Panc1 (cell line): Measurements from ENCODE around the gene DAPK2. TPM values are rescaled to one million over a fixed set of nuclear protein-coding genes. Genes with fewer than 3 reads are reported as not detected.
"Not testable (repeated sequence)": the region's sequence is repeated elsewhere in the genome, so short reads cannot be mapped to it uniquely, and the experiment has no call there.

Experiments used
- ATAC-seq: fragments of 200-7000 bp; cut with Tn5 transposase; 2 replicates; pipeline ENCODE4 v1.9.1; 2020; ENCODE audit warnings: mild to moderate bottlenecking, moderate library complexity
- BruUV-seq: library from RNA; stranded (reverse); fragments of 400-500 nt; replicated peaks from 2 replicates; lab custom pipeline; 2021; lab: Mats Ljungman, UMichigan
- CTCF ChIA-PET: fragments of 300-600 bp; sonication (Branson Sonifier 250); formaldehyde crosslinking; loops from one replicate; lab custom pipeline; 2022; ENCODE audit warnings: antibody characterized with exemption; lab: Charles Lee
- POLR2A ChIA-PET: fragments of 300-600 bp; sonication (Branson Sonifier 250); formaldehyde crosslinking; loops from one replicate; lab custom pipeline; 2022; ENCODE audit warnings: antibody characterized with exemption; lab: Charles Lee
- DNase-seq: peaks from one replicate; pipeline ENCODE4 v3.0.0-alpha.2; 2010; ENCODE audit warnings: low read depth, low spot score
- H3K27ac ChIP-seq: 2 replicates; pipeline ENCODE4 v1.5.1; 2011; ENCODE audit warnings: mild to moderate bottlenecking, low read length, inconsistent platforms
- H3K27me3 ChIP-seq: fragments of 200-500 bp; sonication (Bioruptor generic); 2 replicates; pipeline ENCODE4 v1.6.0; 2014; ENCODE audit warnings: low read length, inconsistent platforms; ENCODE audit not compliant: control insufficient read depth, insufficient read depth
- H3K36me3 ChIP-seq: fragments of 200-500 bp; sonication (Bioruptor generic); 2 replicates; pipeline ENCODE4 v1.5.1; 2014; ENCODE audit warnings: inconsistent platforms, mild to moderate bottlenecking, low read length, moderate library complexity; ENCODE audit not compliant: control insufficient read depth, insufficient read depth
- H3K4me1 ChIP-seq: 2 replicates; pipeline ENCODE4 v1.5.1; 2011; ENCODE audit warnings: inconsistent platforms, mild to moderate bottlenecking, low read length, moderate library complexity; ENCODE audit not compliant: control insufficient read depth, insufficient read depth
- H3K4me3 ChIP-seq, 2 experiments: 2 replicates each; pipeline ENCODE4 v1.5.1; 2011 to 2012; ENCODE audit warnings: low read depth in 2 of 2, low read length in 2 of 2, mild to moderate bottlenecking in 2 of 2, inconsistent platforms in 1 of 2, moderate library complexity in 1 of 2
- H3K9me3 ChIP-seq: fragments of 200-500 bp; sonication (Bioruptor generic); 2 replicates; pipeline ENCODE4 v1.5.1; 2014; ENCODE audit warnings: low read depth, mild to moderate bottlenecking, inconsistent platforms, low read length, moderate library complexity; ENCODE audit not compliant: control insufficient read depth, insufficient read depth
- POLR2AphosphoS5 ChIP-seq: IDR thresholded peaks from 2 replicates; pipeline ENCODE4 v1.6.1; 2012; ENCODE audit warnings: mild to moderate bottlenecking, low read depth, low read length, moderate library complexity
- REST ChIP-seq, 2 experiments: IDR thresholded peaks; 2 replicates each; pipeline ENCODE4 v1.6.1; 2011 to 2012; ENCODE audit warnings: low read depth in 2 of 2, control low read depth in 1 of 2, low read length in 1 of 2, mild to moderate bottlenecking in 1 of 2, moderate library complexity in 1 of 2; ENCODE audit not compliant: insufficient read depth in 1 of 2
- SIN3A ChIP-seq: IDR thresholded peaks from 2 replicates; pipeline ENCODE4 v1.6.1; 2012; ENCODE audit warnings: low read depth, mild to moderate bottlenecking, low read length, moderate library complexity, borderline replicate concordance; ENCODE audit not compliant: insufficient read depth
- TCF7L2 ChIP-seq: IDR thresholded peaks from 2 replicates; pipeline ENCODE4 v1.6.1; 2011; ENCODE audit warnings: mild to moderate bottlenecking, low read depth, low read length, inconsistent platforms
- in situ Hi-C: cut with HindIII; loops from 2 replicates; pipeline ENCODE4 v1.10.0; 2016; ENCODE audit warnings: low sequenced_read_pairs, low pct_unique_long_range_greater_than_20kb
- intact Hi-C: fragments of 100-400 bp; cut with micrococcal nuclease; formaldehyde crosslinking; loops from one replicate; pipeline ENCODE4 v1.10.0; 2022; ENCODE audit not compliant: unreplicated experiment
- total RNA-seq: library from RNA; stranded (reverse); gene quantifications from one replicate; pipeline ENCODE4 v1.2.1, GENCODE V29; 2021; ENCODE audit not compliant: unreplicated experiment
- TF ChIP-seq, protein P1 (sequence below): fragments of 450-650 bp; IDR thresholded peaks from 2 replicates; pipeline ENCODE4 v1.5.1; 2017; ENCODE audit warnings: mild to moderate bottlenecking

The DAPK2 gene
- total RNA-seq, 1 experiment from 2014 or later: 10.2 TPM

DNA sequence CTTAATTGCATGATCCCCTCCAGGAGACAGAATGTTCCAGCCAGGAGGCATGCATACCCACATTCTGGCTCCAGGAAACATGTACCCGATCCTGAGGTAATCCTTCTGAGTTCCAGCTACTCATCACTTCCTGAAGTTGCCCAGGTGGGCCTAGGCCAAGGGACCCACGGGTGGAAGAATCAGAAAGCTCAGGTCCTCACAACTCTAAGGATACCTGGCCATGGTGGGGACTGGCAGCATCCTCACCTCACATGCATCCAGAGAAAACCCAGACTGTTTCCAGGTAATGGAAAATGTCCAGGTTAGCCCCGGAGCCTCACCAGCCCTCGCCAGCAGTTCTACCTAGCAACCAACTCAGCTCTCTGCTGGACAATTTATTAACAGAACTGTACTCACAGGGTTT lies 78.2 kb downstream of the DAPK2 start:
- ChIA-PET CTCF (interaction anchor here (0.5 kb wide), 1 partner anchor 21 kb away, joined by 5 read pairs; no protein-coding TSS in a partner anchor), POLR2A (no interaction called here)
- 0 out of 2 replicates have a peak, but pooled peaks cover 4% of the 10 kb centered on the region for H3K9me3 ChIP-seq
- H3K4me1 ChIP-seq: no peaks in the 10 kb centered on the region
- BruUV-seq: no TSS peak
- ATAC-seq (no peak), DNase-seq (no peak)
- no peak overlapping the region for H3K4me3 ChIP-seq
- in situ Hi-C loops: no loop called here
- no peak for TF ChIP-seq TCF7L2
- TF ChIP-seq SIN3A: no peak
- TF ChIP-seq, protein P1, sequence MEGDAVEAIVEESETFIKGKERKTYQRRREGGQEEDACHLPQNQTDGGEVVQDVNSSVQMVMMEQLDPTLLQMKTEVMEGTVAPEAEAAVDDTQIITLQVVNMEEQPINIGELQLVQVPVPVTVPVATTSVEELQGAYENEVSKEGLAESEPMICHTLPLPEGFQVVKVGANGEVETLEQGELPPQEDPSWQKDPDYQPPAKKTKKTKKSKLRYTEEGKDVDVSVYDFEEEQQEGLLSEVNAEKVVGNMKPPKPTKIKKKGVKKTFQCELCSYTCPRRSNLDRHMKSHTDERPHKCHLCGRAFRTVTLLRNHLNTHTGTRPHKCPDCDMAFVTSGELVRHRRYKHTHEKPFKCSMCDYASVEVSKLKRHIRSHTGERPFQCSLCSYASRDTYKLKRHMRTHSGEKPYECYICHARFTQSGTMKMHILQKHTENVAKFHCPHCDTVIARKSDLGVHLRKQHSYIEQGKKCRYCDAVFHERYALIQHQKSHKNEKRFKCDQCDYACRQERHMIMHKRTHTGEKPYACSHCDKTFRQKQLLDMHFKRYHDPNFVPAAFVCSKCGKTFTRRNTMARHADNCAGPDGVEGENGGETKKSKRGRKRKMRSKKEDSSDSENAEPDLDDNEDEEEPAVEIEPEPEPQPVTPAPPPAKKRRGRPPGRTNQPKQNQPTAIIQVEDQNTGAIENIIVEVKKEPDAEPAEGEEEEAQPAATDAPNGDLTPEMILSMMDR: no peak
- no peak for TF ChIP-seq POLR2AphosphoS5
- H3K27ac ChIP-seq: no peak overlapping the region
- no peaks in the 10 kb centered on the region for H3K27me3 ChIP-seq
- H3K36me3 ChIP-seq: no peaks in the 10 kb centered on the region
- intact Hi-C loops: no loop called here

DNA sequence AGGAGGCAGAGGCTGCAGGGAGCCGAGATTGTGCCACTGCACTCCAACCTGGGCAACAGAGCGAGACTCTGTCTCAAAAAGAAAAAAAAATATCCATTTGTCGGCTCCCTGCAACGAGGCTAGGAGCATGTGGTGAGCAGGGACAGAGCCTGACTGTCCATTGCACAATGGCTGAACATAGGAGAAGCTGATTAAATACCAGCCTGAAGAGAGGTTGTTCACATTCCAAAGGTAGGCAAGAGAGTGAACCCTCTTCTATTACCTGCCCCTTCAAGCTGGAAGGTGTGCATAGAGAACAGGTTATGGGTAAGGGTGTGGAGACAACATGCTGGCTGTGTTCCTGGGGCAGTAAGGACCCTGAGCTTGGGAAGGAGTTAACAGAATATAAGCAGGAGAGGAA lies 78.7 kb downstream of the DAPK2 start:
- BruUV-seq: no TSS peak
- no peaks in the 10 kb centered on the region for H3K4me1 ChIP-seq
- DNase-seq (no peak), ATAC-seq (no peak)
- POLR2A ChIA-PET: no interaction called here
- H3K4me3 ChIP-seq: no peak overlapping the region
- intact Hi-C loops (no loop called here), in situ Hi-C loops (no loop called here)
- no peaks in the 10 kb centered on the region for H3K27me3 ChIP-seq
- H3K36me3 ChIP-seq: no peaks in the 10 kb centered on the region
- H3K9me3 ChIP-seq: 0 out of 2 replicates have a peak, but pooled peaks cover 4% of the 10 kb centered on the region
- H3K27ac ChIP-seq: no peak overlapping the region
- TF ChIP-seq, protein P1: no peak
- TF ChIP-seq POLR2AphosphoS5: no peak
- TF ChIP-seq SIN3A: no peak
- TF ChIP-seq TCF7L2: no peak
- TF ChIP-seq REST (IDR thresholded peaks at IDR 0.05; ENCODE audit: insufficient read depth in 1 of 2, low read depth in 2 of 2, low read length in 1 of 2): no peak
- CTCF ChIA-PET: interaction anchor here (0.5 kb wide), 1 partner anchor 22 kb away, joined by 5 read pairs; no protein-coding TSS in a partner anchor

- H3K27me3 ChIP-seq, H3K4me3 ChIP-seq, H3K36me3 ChIP-seq, H3K9me3 ChIP-seq, POLR2A ChIA-PET, DNase-seq, BruUV-seq, ATAC-seq, CTCF ChIA-PET, H3K27ac ChIP-seq, H3K4me1 ChIP-seq, in situ Hi-C loops, intact Hi-C loops: not testable (repeated sequence)
Observed at GRCh38 chr15:63962947-63963721, 83.2 kb downstream of the DAPK2 start.
